ENCODE measurements around the gene NFX1.
"Not testable (repeated sequence)": the region's sequence is repeated elsewhere in the genome, so short reads cannot be mapped to it uniquely, and the experiment has no call there.

NFX1 gene

DNA sequence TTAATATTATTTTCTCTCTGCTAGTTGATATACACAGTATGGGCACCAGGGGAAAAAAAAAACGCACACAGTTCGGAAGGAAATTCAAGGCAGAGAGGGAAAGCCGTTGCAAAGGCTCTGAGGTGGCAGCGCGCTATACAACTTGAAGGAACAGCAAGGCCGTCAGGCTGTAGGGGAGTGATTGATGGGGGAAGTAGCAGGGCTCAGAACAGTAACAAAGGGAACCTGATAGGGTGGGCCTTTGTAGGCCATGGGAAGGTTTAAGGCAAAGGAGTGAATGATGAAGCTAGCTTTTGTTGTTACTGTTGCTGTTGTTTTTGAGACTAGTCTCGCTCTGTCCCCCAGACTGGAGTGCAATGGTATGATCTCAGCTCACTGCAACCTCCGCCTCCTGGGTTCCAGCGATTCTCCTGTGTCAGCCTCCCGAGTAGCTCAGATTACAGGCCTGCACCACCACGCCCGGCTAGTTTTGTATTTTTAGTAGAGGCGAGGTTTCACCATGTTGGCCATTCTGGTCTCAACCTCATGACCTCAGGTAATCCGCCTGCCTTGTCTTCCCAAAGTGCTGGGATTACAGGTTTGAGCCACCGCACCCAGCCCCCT lies 85.0 kb downstream of the NFX1 start:
- H3K36me3 Mint-ChIP-seq (ENCODE audit: low read depth) = peaks cover 5% of the 10 kb centered on the region
- DNase-seq = no peak
- H3K27me3 Mint-ChIP-seq = no peaks in the 10 kb centered on the region
- H3K27ac Mint-ChIP-seq = no peak overlapping the region
- peaks cover 8% of the 10 kb centered on the region for H3K4me1 Mint-ChIP-seq
- H3K9me3 Mint-ChIP-seq = no peaks in the 10 kb centered on the region
- no peak overlapping the region for H3K4me3 Mint-ChIP-seq
- ATAC-seq = peak; percentile 6

DNA sequence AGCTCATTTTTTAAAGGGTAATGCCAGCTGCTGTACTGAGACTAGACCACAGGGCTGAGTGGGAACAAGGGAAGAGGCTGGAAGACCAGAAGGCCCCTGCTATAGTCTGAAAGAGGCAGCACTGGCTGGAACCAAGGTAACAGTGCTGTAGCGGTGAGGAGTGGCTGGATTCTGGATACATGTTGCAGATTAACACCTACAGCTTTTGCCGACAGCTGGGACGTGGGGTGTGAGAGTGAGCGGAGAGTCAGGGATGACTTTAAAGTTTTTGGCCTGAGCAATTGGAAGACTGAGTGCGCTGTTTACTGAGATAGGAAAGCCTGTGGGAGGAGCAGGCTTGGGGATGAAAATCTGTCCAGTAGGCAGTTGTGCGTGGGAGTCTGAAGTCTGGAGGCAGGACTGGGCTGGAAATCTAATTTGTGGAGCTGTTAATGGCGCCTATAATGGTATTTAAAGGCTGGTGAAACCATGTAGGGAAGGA lies 85.6 kb downstream of the NFX1 start:
- ATAC-seq (no peak), DNase-seq (no peak)
- peaks cover under 1% of the 10 kb centered on the region for H3K36me3 Mint-ChIP-seq (ENCODE audit: low read depth)
- no peak overlapping the region for H3K27ac Mint-ChIP-seq
- H3K4me1 Mint-ChIP-seq = peaks cover 8% of the 10 kb centered on the region
- H3K9me3 Mint-ChIP-seq = no peaks in the 10 kb centered on the region
- H3K4me3 Mint-ChIP-seq = no peak overlapping the region
- H3K27me3 Mint-ChIP-seq = no peaks in the 10 kb centered on the region

DNA sequence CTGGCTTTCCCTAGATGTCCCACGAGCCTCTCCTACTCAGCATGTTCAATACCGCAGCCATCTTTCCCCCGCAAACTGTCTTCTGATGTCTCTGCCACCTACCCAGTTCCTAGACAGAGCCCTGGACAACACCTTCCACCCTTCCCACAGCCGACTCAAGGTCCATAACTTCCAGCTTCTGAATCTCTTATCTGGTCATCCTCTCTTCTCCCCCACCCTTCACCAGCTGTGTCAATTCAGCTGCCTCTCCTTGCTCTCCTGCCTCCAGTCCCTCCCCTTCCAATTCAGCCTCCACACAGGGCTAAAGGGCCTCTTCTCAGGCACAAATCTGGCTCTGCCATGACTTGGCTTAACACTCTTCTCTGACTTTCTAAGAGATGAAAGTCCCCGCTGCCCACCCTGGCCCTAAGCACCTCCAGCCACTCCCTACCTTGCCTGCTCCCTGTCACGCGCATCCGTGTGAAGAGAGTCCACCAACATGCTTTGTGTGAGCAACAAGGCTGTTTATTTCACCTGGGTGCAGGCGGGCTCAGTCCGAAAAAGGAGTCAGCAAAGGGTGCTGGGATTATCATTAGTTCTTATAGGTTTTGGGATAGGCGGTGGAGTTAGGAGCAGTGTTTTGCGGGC lies 86.9 kb downstream of the NFX1 start:
- no peak for ATAC-seq
- no peak overlapping the region for H3K27ac Mint-ChIP-seq
- no peaks in the 10 kb centered on the region for H3K27me3 Mint-ChIP-seq

DNA sequence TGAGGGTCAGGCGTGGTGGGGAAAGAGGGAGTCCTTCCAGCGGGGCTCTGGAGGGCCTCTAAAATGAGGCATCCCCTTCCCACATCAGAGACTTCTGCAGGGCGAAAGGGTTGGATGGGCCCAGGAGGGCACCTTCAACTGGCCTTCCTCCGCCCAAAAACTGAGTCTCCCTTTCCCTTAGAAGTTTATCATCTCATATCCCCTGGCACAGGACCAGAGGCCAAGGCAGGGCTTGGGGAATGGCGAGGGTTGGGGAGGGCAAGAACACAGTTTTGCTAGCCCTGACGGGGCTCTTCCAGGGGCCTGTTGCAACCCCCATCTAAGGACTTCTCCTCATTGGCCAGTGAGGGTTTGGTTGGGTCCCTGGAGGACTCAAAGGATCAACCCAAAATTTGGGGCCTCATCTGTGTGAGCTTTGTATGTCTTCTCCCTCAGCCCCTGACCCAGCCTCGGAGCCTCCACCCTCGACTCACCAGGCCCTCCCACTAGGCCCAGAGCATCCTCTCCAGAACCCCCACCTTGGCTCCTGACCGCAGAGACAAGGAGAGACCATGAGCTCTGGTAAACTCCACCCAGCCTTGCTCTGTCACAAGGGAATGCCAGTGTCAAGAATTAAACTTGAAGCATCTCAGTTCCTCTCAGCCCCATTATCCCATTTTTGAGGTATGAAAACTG lies 87.9 kb downstream of the NFX1 start:
- Mint-ChIP-seq H3K9me3 (no peaks in the 10 kb centered on the region), H3K27me3 (no peaks in the 10 kb centered on the region), H3K27ac (no peak overlapping the region), H3K4me3 (no peak overlapping the region), H3K4me1 (peaks cover 8% of the 10 kb centered on the region), H3K36me3 (ENCODE audit: low read depth) (no peaks in the 10 kb centered on the region)
- ATAC-seq (no peak), DNase-seq (no peak)

More for the DNA sequence above, 86.9 kb downstream of the NFX1 start:
- Mint-ChIP-seq H3K9me3 (no peaks in the 10 kb centered on the region), H3K4me1 (peaks cover 8% of the 10 kb centered on the region), H3K4me3 (no peak overlapping the region), H3K36me3 (ENCODE audit: low read depth) (no peaks in the 10 kb centered on the region)
- no peak for DNase-seq

DNA sequence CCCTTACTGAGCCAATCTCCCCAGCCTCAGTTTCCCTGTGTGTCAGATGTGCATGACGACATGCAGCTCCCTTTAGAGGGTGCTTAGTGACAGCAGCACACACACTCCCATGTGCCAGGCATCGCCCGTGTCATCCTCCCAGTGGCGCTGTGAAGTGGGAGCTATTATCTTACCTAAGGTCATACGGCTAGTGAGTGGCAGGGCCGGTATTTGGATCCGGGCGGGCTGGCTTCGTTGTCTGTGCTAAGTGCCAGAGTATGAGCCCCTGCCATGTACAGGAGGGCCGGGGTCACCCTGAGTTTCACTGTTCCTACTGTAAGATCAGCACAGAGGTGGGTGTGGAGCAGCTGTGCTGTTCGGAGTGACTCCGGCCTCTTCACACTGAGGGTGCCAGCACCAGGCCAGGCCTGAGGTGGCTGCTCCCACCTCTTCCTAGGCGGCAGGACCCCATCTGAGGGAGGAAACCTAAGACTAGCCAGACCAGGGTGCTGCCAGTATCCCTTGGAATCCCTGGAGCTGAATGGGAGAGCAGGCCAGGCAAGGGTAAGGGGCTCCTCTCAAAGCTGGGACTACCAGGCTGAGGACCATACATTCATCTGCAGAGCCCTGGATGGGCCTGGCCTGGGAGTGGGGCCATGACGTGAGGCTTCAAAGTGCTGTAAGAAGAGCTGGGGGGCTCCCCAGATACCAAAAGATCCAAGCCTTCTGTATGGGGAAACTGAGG lies 89.5 kb downstream of the NFX1 start:
- no peaks in the 10 kb centered on the region for H3K27me3 Mint-ChIP-seq
- no peak for ATAC-seq

DNA sequence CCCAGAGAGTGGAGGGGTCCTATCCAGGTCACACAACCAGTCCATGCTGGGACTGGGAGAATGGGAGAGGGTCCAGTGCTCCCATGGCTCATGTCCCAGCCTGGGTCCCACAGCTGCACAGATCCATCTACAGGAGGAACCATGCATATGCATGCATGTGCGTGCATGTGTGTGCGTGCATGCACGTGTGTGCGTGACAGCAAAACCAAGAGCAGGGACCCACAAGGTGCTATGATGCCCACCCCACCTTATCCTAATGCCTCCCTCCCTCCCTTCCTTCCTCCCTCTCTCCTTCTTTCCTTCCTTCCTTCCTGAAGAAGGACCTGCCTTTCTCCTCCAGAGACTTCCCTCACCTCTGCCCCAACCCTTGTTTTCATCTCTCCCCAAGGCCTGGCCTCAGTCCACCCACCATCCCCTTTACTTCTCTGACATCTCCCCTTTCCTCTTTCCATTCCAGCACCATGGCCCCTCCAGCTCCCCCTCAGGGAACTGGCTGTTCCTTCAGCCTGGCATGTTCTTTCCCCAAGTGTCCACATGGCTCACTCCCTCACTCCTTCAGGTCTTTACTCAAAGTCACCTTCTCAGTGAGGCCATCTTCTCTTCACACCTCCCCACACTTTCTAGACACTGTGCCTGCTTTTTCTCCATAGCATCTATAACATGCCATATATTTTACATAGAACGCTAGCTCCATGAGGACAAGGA lies 90.2 kb downstream of the NFX1 start:
- no peak for ATAC-seq
- Mint-ChIP-seq H3K9me3 (no peaks in the 10 kb centered on the region), H3K4me1 (no peaks in the 10 kb centered on the region), H3K27ac (no peak overlapping the region), H3K36me3 (ENCODE audit: low read depth) (no peaks in the 10 kb centered on the region), H3K4me3 (no peak overlapping the region), H3K27me3 (no peaks in the 10 kb centered on the region)
- DNase-seq = no peak

More for the DNA sequence above, 89.5 kb downstream of the NFX1 start:
- peaks cover 5% of the 10 kb centered on the region for H3K4me1 Mint-ChIP-seq
- H3K36me3 Mint-ChIP-seq (ENCODE audit: low read depth) = no peaks in the 10 kb centered on the region
- no peaks in the 10 kb centered on the region for H3K9me3 Mint-ChIP-seq
- H3K4me3 Mint-ChIP-seq = no peak overlapping the region
- no peak overlapping the region for H3K27ac Mint-ChIP-seq
- no peak for DNase-seq

GRCh38 chr9:33381231-33381791 lies 91.0 kb downstream of the NFX1 start:
- Mint-ChIP-seq H3K4me1 (no peaks in the 10 kb centered on the region), H3K36me3 (ENCODE audit: low read depth) (no peaks in the 10 kb centered on the region), H3K27me3 (no peaks in the 10 kb centered on the region), H3K9me3 (no peaks in the 10 kb centered on the region), H3K27ac (no peak overlapping the region), H3K4me3 (no peak overlapping the region)
- DNase-seq = no peak
- ATAC-seq = no peak

GRCh38 chr9:33382397-33382796 lies 92.1 kb downstream of the NFX1 start:
- H3K27ac Mint-ChIP-seq; ATAC-seq; H3K9me3 Mint-ChIP-seq; H3K4me1 Mint-ChIP-seq; H3K36me3 Mint-ChIP-seq (ENCODE audit: low read depth); DNase-seq; H3K27me3 Mint-ChIP-seq; H3K4me3 Mint-ChIP-seq: not testable (repeated sequence)

DNA sequence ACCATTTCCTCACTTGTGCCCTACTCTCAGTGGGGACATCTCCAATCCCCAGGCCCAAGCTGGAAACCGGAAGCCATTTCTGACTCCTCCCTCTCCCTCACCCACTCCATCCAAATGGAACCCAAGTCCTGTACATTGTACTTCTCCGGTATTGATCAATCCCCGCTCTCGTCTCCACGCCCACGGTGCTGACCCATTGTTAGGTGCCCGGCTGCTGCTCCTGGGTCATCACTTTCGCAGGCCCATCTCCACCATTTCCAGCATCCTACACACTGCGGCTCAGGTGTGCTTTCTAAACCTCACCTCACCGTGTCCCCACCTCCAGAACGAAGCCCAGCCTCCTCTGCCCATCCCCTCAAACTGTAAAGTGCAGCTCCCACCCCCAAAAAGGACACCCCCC lies 93.1 kb downstream of the NFX1 start:
- not testable (repeated sequence) for H3K4me1 Mint-ChIP-seq; ATAC-seq; H3K27me3 Mint-ChIP-seq; H3K36me3 Mint-ChIP-seq (ENCODE audit: low read depth); H3K27ac Mint-ChIP-seq; DNase-seq; H3K9me3 Mint-ChIP-seq; H3K4me3 Mint-ChIP-seq

DNA sequence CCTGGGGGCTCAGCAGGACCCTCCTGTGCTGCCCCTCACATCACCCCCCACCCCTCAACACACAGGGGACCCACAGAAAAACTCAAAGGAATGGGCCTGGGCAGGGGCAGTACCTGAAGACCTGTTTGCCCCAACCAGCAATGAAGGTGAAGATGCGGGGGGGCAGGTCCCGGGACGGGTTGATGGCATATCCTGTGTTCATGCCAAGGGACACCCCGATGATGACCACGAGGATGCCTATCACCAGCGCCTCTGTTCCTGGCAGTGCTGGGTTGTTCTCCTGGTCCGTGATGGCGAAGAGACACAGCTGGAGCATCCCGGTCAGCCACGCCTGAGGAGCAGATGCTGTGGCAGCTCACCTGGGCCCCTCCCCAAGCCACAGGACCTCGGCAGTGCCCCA lies 95.2 kb downstream of the NFX1 start:
- DNase-seq; H3K36me3 Mint-ChIP-seq (ENCODE audit: low read depth); H3K27me3 Mint-ChIP-seq; H3K9me3 Mint-ChIP-seq; H3K27ac Mint-ChIP-seq; H3K4me3 Mint-ChIP-seq; ATAC-seq; H3K4me1 Mint-ChIP-seq: not testable (repeated sequence)

DNA sequence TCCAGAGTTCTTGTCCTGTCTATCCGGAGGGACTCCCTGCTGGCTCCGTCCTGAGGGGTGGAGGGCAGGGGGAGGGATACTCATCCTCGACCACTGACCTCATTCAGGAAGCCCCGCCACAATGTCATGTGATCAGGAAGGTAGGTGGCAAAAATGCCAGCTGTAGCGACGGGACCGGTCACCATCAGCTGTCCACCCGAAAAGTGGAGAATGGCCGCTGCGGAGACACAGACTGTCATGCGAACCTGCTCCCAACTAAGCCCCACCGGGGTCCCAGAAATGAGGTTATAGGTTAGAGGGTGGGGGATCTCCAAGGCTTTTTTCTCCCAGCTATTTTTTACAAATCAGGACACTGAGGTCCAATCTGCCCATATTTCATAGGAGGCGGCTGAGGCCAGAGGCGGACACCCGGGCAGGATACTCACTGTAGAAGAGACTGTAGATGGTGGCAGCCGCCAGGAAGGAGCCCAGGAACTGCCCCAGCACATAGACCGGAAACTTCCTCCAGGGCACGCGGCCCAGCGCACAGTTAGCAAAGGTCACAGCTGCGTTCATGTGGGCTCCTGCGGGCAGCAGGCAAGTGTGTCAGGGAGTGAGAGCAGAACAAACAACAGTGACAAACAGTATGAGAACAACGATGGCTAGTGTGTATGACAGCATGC lies 95.8 kb downstream of the NFX1 start:
- not testable (repeated sequence) for H3K4me1 Mint-ChIP-seq; H3K36me3 Mint-ChIP-seq (ENCODE audit: low read depth); H3K9me3 Mint-ChIP-seq; H3K4me3 Mint-ChIP-seq; ATAC-seq; H3K27me3 Mint-ChIP-seq; H3K27ac Mint-ChIP-seq; DNase-seq

DNA sequence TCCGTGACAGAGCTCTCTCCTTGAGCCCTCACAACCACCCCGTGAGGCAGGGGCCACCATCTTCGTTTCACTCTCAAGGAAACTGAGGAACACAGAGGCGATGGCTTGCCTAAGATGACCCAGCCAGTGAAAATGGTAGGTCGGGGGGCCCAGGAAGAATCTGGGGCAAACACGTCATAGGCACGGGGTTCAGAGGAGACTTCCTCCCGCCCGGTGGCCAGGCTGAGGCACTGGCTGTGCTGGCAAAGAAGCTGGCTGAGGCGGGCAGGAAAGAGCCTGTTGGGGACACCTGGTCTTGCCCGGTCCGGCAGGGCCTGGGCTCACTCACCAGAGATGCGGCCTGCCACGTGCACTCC lies 96.3 kb downstream of the NFX1 start:
- not testable (repeated sequence) for H3K4me1 Mint-ChIP-seq; H3K4me3 Mint-ChIP-seq; ATAC-seq; H3K27ac Mint-ChIP-seq; DNase-seq; H3K9me3 Mint-ChIP-seq; H3K36me3 Mint-ChIP-seq (ENCODE audit: low read depth); H3K27me3 Mint-ChIP-seq

DNA sequence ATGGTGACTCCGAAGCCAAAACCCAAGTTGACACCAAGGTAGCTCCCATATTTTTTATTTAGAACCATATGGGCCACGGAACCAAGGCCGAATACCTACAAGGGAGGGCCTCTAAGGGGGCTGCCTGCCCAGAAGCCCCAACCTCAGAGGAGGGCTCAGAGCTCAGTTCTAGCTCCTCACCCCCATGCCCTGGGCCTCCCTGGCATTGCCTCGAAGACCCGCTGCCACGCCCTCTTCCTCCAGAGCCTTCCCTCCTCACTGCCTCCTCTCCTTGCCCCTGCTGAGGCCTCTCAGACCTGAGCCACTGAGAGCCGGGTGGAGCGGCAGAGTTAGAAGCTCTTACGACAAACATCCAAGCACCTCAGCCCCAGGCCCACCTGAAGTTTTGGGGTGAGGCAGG lies 96.7 kb downstream of the NFX1 start:
- not testable (repeated sequence) for H3K9me3 Mint-ChIP-seq; H3K27ac Mint-ChIP-seq; DNase-seq; H3K36me3 Mint-ChIP-seq (ENCODE audit: low read depth); H3K4me3 Mint-ChIP-seq; H3K27me3 Mint-ChIP-seq; ATAC-seq; H3K4me1 Mint-ChIP-seq

All from activated naive CD8-positive, alpha-beta T cell treated with anti-CD3 and anti-CD28 coated beads, Interleukin-2, amount 50 U/mL, for 24 hours (primary cell).